ENCODE data around the gene NUP205.

- TF ChIP-seq, protein P1, sequence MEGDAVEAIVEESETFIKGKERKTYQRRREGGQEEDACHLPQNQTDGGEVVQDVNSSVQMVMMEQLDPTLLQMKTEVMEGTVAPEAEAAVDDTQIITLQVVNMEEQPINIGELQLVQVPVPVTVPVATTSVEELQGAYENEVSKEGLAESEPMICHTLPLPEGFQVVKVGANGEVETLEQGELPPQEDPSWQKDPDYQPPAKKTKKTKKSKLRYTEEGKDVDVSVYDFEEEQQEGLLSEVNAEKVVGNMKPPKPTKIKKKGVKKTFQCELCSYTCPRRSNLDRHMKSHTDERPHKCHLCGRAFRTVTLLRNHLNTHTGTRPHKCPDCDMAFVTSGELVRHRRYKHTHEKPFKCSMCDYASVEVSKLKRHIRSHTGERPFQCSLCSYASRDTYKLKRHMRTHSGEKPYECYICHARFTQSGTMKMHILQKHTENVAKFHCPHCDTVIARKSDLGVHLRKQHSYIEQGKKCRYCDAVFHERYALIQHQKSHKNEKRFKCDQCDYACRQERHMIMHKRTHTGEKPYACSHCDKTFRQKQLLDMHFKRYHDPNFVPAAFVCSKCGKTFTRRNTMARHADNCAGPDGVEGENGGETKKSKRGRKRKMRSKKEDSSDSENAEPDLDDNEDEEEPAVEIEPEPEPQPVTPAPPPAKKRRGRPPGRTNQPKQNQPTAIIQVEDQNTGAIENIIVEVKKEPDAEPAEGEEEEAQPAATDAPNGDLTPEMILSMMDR (IDR thresholded peaks at IDR 0.05): no peak
- TF ChIP-seq POLR2A (IDR thresholded peaks at IDR 0.05): no peak
Measured at GRCh38 chr7:135681762-135682161, 124.0 kb downstream of the NUP205 start.

Measured in uterus (tissue), 2 donors.